ENCODE results near the gene CACNB1. TPM values are rescaled to one million over a fixed set of nuclear protein-coding genes. Genes with fewer than 3 reads are reported as not detected.
A peak's percentile ranks its signal among the peaks of the same experiment; 100 is the strongest.

The CACNB1 gene
- total RNA-seq, 4 donors from 2014 or later: 7.9 to 32.9 (median 17.1) TPM

DNA sequence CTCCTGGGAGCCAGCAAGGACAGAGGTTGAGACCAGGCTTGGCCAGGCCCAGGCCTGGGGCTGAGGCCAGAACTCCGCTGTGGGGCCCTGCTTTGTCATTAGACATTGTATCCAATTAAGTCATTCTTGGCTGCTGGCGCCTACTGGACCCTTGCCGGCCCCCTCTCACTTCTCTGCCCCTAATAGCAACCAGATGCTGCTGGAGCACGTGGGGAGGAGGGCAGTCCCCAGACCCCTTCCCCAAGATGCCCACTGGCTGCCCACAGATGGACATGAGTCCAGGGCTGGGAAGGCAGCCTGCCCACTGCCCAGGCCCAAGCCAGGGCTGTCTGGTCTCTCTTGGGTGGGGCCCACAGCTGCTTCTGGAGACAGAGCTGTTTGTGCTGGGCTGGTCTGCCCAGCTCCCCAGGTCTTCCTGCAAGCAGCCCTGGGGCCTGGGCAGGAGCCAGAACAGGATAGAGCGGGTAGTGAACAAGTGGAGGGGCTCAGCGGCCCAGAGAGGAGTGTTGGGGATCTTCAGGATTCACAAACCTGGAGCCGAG, 53.8 kb downstream of the CACNB1 start:
- Histone ChIP-seq H3K9me3 (no peaks in the 10 kb centered on the region), H3K27me3 (no peaks in the 10 kb centered on the region), H3K4me3 (no peak overlapping the region), H3K4me1 (peaks cover 37% of the 10 kb centered on the region), H3K27ac (peak overlapping the region; percentile 88), H3K36me3 (no peaks in the 10 kb centered on the region)
- peak in 1 of 2 donors; percentile 77 for DNase-seq (ENCODE audit: low spot score in 2 of 2)
- TF ChIP-seq POLR2A (IDR thresholded peaks at IDR 0.05) (no peak), EP300 (IDR thresholded peaks at IDR 0.05) (no peak), POLR2AphosphoS5 (IDR thresholded peaks at IDR 0.05) (no peak)
- TF ChIP-seq, protein P1, sequence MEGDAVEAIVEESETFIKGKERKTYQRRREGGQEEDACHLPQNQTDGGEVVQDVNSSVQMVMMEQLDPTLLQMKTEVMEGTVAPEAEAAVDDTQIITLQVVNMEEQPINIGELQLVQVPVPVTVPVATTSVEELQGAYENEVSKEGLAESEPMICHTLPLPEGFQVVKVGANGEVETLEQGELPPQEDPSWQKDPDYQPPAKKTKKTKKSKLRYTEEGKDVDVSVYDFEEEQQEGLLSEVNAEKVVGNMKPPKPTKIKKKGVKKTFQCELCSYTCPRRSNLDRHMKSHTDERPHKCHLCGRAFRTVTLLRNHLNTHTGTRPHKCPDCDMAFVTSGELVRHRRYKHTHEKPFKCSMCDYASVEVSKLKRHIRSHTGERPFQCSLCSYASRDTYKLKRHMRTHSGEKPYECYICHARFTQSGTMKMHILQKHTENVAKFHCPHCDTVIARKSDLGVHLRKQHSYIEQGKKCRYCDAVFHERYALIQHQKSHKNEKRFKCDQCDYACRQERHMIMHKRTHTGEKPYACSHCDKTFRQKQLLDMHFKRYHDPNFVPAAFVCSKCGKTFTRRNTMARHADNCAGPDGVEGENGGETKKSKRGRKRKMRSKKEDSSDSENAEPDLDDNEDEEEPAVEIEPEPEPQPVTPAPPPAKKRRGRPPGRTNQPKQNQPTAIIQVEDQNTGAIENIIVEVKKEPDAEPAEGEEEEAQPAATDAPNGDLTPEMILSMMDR (IDR thresholded peaks at IDR 0.05): no peak
- WGBS: 59% methylated on average over 6 of the region's 7 CpGs

DNA sequence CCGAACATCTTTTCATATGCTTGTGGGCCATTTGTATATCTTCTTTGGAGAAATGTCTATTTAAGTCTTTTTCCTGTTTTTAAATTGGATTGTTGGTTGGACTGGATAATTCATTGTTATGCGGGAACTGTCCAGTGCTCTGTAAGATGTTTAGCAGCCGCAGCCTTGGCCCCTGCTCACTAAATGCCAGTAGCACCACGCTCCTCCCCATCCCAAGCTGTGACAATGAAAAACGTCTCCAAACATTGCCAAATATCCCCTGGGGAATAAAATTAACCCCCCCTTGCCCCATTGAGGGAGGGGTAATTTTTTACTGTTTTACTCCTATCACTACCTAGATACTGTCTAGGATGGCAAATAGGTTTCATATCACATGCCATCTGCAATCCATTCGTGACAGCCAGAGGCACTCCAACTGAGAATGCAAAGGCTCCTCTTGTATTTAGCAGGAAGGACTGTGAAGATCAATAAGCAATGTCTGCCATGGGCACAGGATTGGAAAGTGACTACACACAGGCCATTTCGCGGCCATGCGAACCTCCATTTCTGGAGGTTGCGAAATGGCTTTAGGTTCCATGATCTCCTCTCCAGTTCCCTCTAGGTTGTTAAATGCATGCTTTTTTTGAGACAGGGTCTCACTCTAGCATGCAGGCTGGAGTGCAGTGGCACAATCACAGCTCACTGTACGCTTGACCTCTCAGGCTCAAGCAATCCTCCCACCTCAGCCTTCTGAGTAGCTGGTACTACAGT, 55.4 kb downstream of the CACNB1 start:
- Histone ChIP-seq H3K27me3 (no peaks in the 10 kb centered on the region), H3K4me3 (no peak overlapping the region), H3K27ac (no peak overlapping the region), H3K9me3 (no peaks in the 10 kb centered on the region), H3K36me3 (no peaks in the 10 kb centered on the region), H3K4me1 (peaks cover 43% of the 10 kb centered on the region)
- 85% methylated on average over 11 of the region's 11 CpGs for WGBS
- TF ChIP-seq, protein P1 (IDR thresholded peaks at IDR 0.05): no peak
- no peak for TF ChIP-seq POLR2A (IDR thresholded peaks at IDR 0.05)
- no peak for TF ChIP-seq EP300 (IDR thresholded peaks at IDR 0.05)
- TF ChIP-seq POLR2AphosphoS5 (IDR thresholded peaks at IDR 0.05): no peak
- DNase-seq (ENCODE audit: low spot score in 2 of 2): no peak

DNA sequence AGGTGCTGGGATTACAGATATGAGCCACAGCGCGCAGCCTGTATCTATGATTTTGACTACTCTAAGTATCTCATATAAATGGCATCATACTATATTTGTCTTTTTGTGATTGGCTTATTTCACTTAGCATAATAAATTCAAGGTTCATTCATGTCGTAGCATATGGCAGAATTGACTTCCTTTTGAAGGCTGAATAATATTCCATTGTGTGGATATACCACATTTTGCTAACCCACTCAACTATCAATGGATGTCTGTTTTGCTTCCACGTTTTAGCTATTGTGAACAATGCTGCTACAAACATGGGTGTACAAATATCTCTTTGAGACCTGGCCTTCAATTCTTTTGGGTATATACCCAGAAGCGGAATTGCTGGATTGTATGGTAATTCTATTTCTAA, 56.2 kb downstream of the CACNB1 start:
- Histone ChIP-seq H3K36me3 (no peaks in the 10 kb centered on the region), H3K4me1 (peaks cover 43% of the 10 kb centered on the region), H3K9me3 (no peaks in the 10 kb centered on the region), H3K4me3 (no peak overlapping the region), H3K27ac (no peak overlapping the region), H3K27me3 (no peaks in the 10 kb centered on the region)
- DNase-seq (ENCODE audit: low spot score in 2 of 2): no peak
- TF ChIP-seq, protein P1 (IDR thresholded peaks at IDR 0.05): no peak
- TF ChIP-seq EP300 (IDR thresholded peaks at IDR 0.05): no peak
- no peak for TF ChIP-seq POLR2AphosphoS5 (IDR thresholded peaks at IDR 0.05)
- TF ChIP-seq POLR2A (IDR thresholded peaks at IDR 0.05): no peak
- WGBS: 93% methylated on average over 5 of the region's 5 CpGs

DNA sequence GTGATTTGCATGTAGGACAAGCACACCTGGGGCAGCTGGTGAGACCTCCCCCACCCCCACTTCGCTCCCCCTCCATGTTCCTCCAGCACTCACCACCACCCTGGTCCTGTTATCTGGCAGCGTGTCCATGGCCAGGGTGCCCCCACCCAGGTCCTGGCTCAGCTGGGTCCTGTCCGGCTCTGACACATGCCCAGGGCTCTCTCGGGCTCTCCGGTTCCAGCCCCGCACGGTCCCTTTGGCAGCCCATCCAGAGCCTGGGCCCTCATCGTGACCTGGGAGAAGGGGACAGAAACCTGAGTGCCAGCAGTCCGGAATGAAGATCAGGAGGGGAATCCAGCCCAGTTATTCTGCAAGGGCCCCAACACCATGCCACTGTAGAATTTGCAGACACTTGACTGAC, 57.9 kb downstream of the CACNB1 start:
- no peak for TF ChIP-seq POLR2AphosphoS5 (IDR thresholded peaks at IDR 0.05)
- TF ChIP-seq, protein P1 (IDR thresholded peaks at IDR 0.05): no peak
- TF ChIP-seq POLR2A (IDR thresholded peaks at IDR 0.05): no peak
- TF ChIP-seq EP300 (IDR thresholded peaks at IDR 0.05): no peak
- H3K27ac ChIP-seq: no peak overlapping the region
- no peaks in the 10 kb centered on the region for H3K27me3 ChIP-seq
- DNase-seq (ENCODE audit: low spot score in 2 of 2): no peak
- 97% methylated on average over 9 of the region's 9 CpGs for WGBS
- no peaks in the 10 kb centered on the region for H3K9me3 ChIP-seq
- no peaks in the 10 kb centered on the region for H3K36me3 ChIP-seq
- H3K4me3 ChIP-seq: no peak overlapping the region
- H3K4me1 ChIP-seq: peaks cover 34% of the 10 kb centered on the region

- Histone ChIP-seq H3K27ac (no peak overlapping the region), H3K4me3 (no peak overlapping the region), H3K36me3 (no peaks in the 10 kb centered on the region), H3K4me1 (peaks cover 30% of the 10 kb centered on the region), H3K9me3 (no peaks in the 10 kb centered on the region), H3K27me3 (no peaks in the 10 kb centered on the region)
- TF ChIP-seq POLR2AphosphoS5 (IDR thresholded peaks at IDR 0.05) (no peak), POLR2A (IDR thresholded peaks at IDR 0.05) (no peak), EP300 (IDR thresholded peaks at IDR 0.05) (no peak)
- TF ChIP-seq, protein P1 (IDR thresholded peaks at IDR 0.05): no peak
- DNase-seq (ENCODE audit: low spot score in 2 of 2): no peak
- 46% methylated on average over 2 of the region's 2 CpGs for WGBS
Measured at GRCh38 chr17:39139161-39139511, 58.3 kb downstream of the CACNB1 start.
